ENCODE measurements around the gene CCDC192.

CCDC192 gene

DNA sequence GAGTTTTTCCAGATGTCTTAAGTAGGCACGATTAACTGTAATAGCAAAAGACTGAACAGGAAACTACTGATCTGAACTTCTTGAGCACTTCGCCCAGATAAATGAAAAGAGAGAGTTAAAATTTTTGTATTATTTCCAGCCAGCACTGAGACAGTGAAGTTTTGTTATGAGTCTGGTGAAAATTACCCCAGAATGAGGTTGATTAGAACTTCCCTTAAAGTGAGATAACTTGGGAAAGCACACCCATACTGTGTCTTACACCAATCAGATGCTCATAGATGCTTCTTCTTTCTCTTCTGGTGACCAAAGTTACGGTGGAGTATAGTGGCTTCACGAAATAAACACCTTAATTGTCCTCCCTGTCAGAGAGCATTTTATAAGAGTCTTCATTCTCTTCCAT is 248.6 kb downstream of the CCDC192 start:
- intact Hi-C loops (cut with DNase I; ENCODE audit: low total_unique reads) = no loop called here

GRCh38 chr5:127957183-127957582 is 254.0 kb downstream of the CCDC192 start:
- H3K27me3 ChIP-seq = no peaks in the 10 kb centered on the region
- intact Hi-C loops (cut with DNase I; ENCODE audit: low total_unique reads) = no loop called here
- DNase-seq = no peak
- no peak overlapping the region for H3K4me3 ChIP-seq
- H3K4me1 ChIP-seq = peaks cover 0 to 13% (median 3%) of the 10 kb centered on the region in 4 donors
- no peaks in the 10 kb centered on the region for H3K9me3 ChIP-seq
- no peak for TF ChIP-seq CTCF (IDR thresholded peaks at IDR 0.05)
- peaks cover 0 to 10% (median 9%) of the 10 kb centered on the region in 3 donors for H3K36me3 ChIP-seq
- H3K27ac ChIP-seq = no peak overlapping the region

More for the DNA sequence above, 248.6 kb downstream of the CCDC192 start:
- Histone ChIP-seq H3K4me1 (no peaks in the 10 kb centered on the region), H3K4me3 (no peak overlapping the region), H3K27ac (no peak overlapping the region), H3K36me3 (peaks cover 0 to 14% (median 6%) of the 10 kb centered on the region in 3 donors), H3K27me3 (no peaks in the 10 kb centered on the region), H3K9me3 (no peaks in the 10 kb centered on the region)
- DNase-seq = no peak
- no peak for TF ChIP-seq CTCF (IDR thresholded peaks at IDR 0.05)

- no peak for DNase-seq
- Histone ChIP-seq H3K27ac (no peak overlapping the region), H3K27me3 (no peaks in the 10 kb centered on the region), H3K36me3 (peaks cover 0 to 10% (median 9%) of the 10 kb centered on the region in 3 donors), H3K4me1 (peaks cover 0 to 13% (median 3%) of the 10 kb centered on the region in 4 donors), H3K4me3 (no peak overlapping the region), H3K9me3 (no peaks in the 10 kb centered on the region)
- no peak for TF ChIP-seq CTCF (IDR thresholded peaks at IDR 0.05)
- intact Hi-C loops (cut with DNase I; ENCODE audit: low total_unique reads) = no loop called here
These were observed 254.6 kb downstream of the CCDC192 start for GRCh38 chr5:127957701-127958239.

- TF ChIP-seq CTCF (IDR thresholded peaks at IDR 0.05) = no peak
- H3K27me3 ChIP-seq = no peaks in the 10 kb centered on the region
- H3K27ac ChIP-seq = no peak overlapping the region
- intact Hi-C loops (cut with DNase I; ENCODE audit: low total_unique reads) = no loop called here
- peaks cover 0 to 13% (median 3%) of the 10 kb centered on the region in 4 donors for H3K4me1 ChIP-seq
- H3K9me3 ChIP-seq = no peaks in the 10 kb centered on the region
- DNase-seq = no peak
- H3K36me3 ChIP-seq = peaks cover 0 to 10% (median 9%) of the 10 kb centered on the region in 3 donors
- no peak overlapping the region for H3K4me3 ChIP-seq
These were observed 255.3 kb downstream of the CCDC192 start for GRCh38 chr5:127958421-127959011.

- TF ChIP-seq CTCF (IDR thresholded peaks at IDR 0.05) = no peak
- Histone ChIP-seq H3K4me3 (no peak overlapping the region), H3K9me3 (no peaks in the 10 kb centered on the region), H3K36me3 (peaks cover 0 to 10% (median 9%) of the 10 kb centered on the region in 3 donors), H3K27ac (no peak overlapping the region), H3K27me3 (no peaks in the 10 kb centered on the region), H3K4me1 (peaks cover 0 to 13% (median 3%) of the 10 kb centered on the region in 4 donors)
- peak in 1 of 2 donors; percentile 29 for DNase-seq
- intact Hi-C loops (cut with DNase I; ENCODE audit: low total_unique reads) = no loop called here
These were observed 256.1 kb downstream of the CCDC192 start for GRCh38 chr5:127959152-127959764.

All from tibial artery (tissue), 4 donors.